ENCODE results near the gene NOC3L. TPM values are rescaled to one million over a fixed set of nuclear protein-coding genes. Genes with fewer than 3 reads are reported as not detected.

Gene NOC3L
- total and polyA plus RNA-seq, 10 of the 15 experiments (the other 5 are each of a cell fraction or from before 2014, with no cell fraction given): 27.8 to 51.4 (median 40.5) TPM

GRCh38 chr10:94376865-94377264 is 14.1 kb upstream of the NOC3L start:
- 66% methylated on average over 2 of the region's 2 CpGs for WGBS (ENCODE audit: insufficient coverage, insufficient replicate concordance, low lambda C conversion rate, missing lambda C conversion rate)
- no TSS peak for BruUV-seq (replicated peaks)
- no peaks in the 10 kb centered on the region for H3K36me3 ChIP-seq (ENCODE audit: control insufficient read depth in 2 of 2, insufficient read depth in 2 of 2, low read length in 1 of 2)
- H3K4me2 ChIP-seq (ENCODE audit: control insufficient read depth, insufficient read depth): no peak overlapping the region
- H3K79me2 ChIP-seq (ENCODE audit: control insufficient read depth, insufficient read depth, low read length): no peaks in the 10 kb centered on the region
- no peaks in the 10 kb centered on the region for H3K4me1 ChIP-seq (ENCODE audit: control insufficient read depth, insufficient read depth, low read length)
- in situ Hi-C loops (cut with MboI) (no loop called here), intact Hi-C loops (cut with micrococcal nuclease; ENCODE audit: unreplicated experiment) (no loop called here)
- ChIA-PET SMC1A (ENCODE audit: uncharacterized antibody, unreplicated experiment) (no interaction called here), CTCF (no interaction called here), POLR2A (no interaction called here), RAD21 (ENCODE audit: unreplicated experiment) (no interaction called here)
- peaks cover 0 to 2% of the 10 kb centered on the region in 2 experiments; a peak in 2 of 4 replicates for H3K27me3 ChIP-seq (replicated peaks in 1 of 2; ENCODE audit: control insufficient read depth in 2 of 2, insufficient read depth in 2 of 2, low read length in 1 of 2)
- ATAC-seq (no peak), DNase-seq (ENCODE audit: low read depth, low spot score) (no peak), FAIRE-seq (no peak)
- no peaks in the 10 kb centered on the region for H3K9me3 ChIP-seq (replicated peaks; ENCODE audit: control insufficient read depth, insufficient read depth, low read length)
- no peak overlapping the region for H2AFZ ChIP-seq (ENCODE audit: control insufficient read depth, low read depth, low read length)
- H3K4me3 ChIP-seq: no peak overlapping the region
- no peak overlapping the region for H3K27ac ChIP-seq (ENCODE audit: control insufficient read depth, insufficient read depth)
- no peaks in the 10 kb centered on the region for H4K20me1 ChIP-seq (ENCODE audit: control insufficient read depth, insufficient read depth)
- TF ChIP-seq ZNF217 (IDR thresholded peaks at IDR 0.05) (no peak), CHD1 (IDR thresholded peaks at IDR 0.05; ENCODE audit: low read depth, low read length) (no peak), STAT3 (IDR thresholded peaks at IDR 0.05; ENCODE audit: low read depth, low read length) (no peak), CHD4 (IDR thresholded peaks at IDR 0.05) (no peak), MLLT1 (IDR thresholded peaks at IDR 0.05) (no peak), SMC3 (IDR thresholded peaks at IDR 0.05; ENCODE audit: borderline replicate concordance, low read length) (no peak), SRF (IDR thresholded peaks at IDR 0.05; ENCODE audit: low read depth in 2 of 2, low read length in 2 of 2) (no peak)
- TF ChIP-seq, protein P1, sequence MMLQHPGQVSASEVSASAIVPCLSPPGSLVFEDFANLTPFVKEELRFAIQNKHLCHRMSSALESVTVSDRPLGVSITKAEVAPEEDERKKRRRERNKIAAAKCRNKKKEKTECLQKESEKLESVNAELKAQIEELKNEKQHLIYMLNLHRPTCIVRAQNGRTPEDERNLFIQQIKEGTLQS (IDR thresholded peaks at IDR 0.05; ENCODE audit: borderline replicate concordance, extremely low read depth, low read depth, low read length): no peak
- TF ChIP-seq, protein P2, sequence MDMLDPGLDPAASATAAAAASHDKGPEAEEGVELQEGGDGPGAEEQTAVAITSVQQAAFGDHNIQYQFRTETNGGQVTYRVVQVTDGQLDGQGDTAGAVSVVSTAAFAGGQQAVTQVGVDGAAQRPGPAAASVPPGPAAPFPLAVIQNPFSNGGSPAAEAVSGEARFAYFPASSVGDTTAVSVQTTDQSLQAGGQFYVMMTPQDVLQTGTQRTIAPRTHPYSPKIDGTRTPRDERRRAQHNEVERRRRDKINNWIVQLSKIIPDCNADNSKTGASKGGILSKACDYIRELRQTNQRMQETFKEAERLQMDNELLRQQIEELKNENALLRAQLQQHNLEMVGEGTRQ (IDR thresholded peaks at IDR 0.05; ENCODE audit: borderline replicate concordance, low read depth, low read length): no peak
- H3K9ac ChIP-seq (ENCODE audit: control insufficient read depth, insufficient read depth, low read length): no peak overlapping the region

Measured in GM12878 (cell line).